Choroid plexus epithelial cell (primary cell): ENCODE measurements around the gene WDR6.

Experiments used
- DNase-seq: peaks from one replicate; pipeline ENCODE4 v3.0.0-alpha.2; 2010; ENCODE audit warnings: low read depth
- H3K4me3 ChIP-seq: 2 replicates; pipeline ENCODE4 v1.5.1; 2011; ENCODE audit warnings: low read depth, mild to moderate bottlenecking, control low read depth, low read length, moderate library complexity
- TF ChIP-seq, protein P1 (sequence below): conservative IDR thresholded peaks from 2 replicates; pipeline ENCODE4 v1.5.1; 2011; ENCODE audit warnings: low read depth, mild to moderate bottlenecking, control low read depth, inconsistent platforms, low read length, moderate library complexity

Gene WDR6

DNA sequence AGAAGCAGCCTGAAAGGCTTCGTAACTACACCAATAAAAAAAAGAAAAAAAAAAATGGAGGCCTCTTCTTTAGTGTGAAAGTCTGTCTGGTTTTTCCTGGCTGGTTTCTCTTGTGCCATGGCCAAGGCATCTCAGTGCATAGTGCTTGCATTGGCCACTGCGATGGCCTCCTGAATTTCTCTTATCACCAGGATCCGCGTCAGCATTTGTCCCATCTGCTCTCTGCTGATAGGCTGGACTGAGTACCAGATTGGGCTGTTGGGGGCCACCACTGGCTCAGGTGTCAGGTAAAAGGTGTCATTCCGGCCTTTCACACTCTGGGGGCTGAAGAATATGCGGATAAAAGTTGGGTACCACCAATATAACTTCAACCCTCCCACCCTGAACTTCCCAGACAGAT, 23.1 kb downstream of the WDR6 start:
- no peak overlapping the region for H3K4me3 ChIP-seq
- no peak for DNase-seq
- TF ChIP-seq, protein P1, sequence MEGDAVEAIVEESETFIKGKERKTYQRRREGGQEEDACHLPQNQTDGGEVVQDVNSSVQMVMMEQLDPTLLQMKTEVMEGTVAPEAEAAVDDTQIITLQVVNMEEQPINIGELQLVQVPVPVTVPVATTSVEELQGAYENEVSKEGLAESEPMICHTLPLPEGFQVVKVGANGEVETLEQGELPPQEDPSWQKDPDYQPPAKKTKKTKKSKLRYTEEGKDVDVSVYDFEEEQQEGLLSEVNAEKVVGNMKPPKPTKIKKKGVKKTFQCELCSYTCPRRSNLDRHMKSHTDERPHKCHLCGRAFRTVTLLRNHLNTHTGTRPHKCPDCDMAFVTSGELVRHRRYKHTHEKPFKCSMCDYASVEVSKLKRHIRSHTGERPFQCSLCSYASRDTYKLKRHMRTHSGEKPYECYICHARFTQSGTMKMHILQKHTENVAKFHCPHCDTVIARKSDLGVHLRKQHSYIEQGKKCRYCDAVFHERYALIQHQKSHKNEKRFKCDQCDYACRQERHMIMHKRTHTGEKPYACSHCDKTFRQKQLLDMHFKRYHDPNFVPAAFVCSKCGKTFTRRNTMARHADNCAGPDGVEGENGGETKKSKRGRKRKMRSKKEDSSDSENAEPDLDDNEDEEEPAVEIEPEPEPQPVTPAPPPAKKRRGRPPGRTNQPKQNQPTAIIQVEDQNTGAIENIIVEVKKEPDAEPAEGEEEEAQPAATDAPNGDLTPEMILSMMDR: no peak

DNA sequence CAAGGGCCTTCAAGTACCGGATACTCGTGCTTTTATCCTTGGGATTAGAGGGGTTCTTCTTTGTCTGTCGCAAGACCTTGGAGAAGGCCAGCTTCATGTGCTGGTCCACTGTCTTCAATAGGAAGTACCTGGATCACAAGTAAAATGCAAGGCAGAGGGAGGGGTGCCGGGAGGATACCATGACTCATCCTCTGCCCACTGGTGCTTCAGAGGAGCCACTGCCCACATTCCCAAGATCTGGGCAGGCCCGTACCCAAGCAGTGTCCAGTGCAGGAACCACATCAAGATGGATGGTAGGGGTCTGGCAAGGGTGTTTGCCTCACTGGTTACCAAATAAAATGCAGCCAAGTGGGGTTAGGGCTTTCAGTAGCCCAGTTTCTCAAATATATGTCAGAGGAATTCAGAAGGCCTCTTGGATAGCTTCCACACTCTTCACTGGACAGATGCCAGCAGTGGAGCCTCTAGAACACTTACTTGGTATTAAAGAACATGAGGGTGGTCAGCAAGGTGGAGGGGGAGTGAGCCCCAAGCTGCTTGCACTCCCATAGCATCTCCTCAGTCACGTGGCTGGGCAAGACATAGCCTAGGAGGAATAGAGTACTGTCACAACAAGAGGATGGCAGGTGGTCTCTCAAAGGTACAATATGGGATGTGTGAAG, 25.6 kb downstream of the WDR6 start:
- DNase-seq: peak; percentile 60
- H3K4me3 ChIP-seq: no peak overlapping the region
- TF ChIP-seq, protein P1: no peak

- no peak overlapping the region for H3K4me3 ChIP-seq
- DNase-seq: no peak
- TF ChIP-seq, protein P1: no peak
Measured at GRCh38 chr3:49034650-49035049, 27.5 kb downstream of the WDR6 start.

GRCh38 chr3:49035281-49035680, 28.1 kb downstream of the WDR6 start:
- DNase-seq: no peak
- TF ChIP-seq, protein P1: no peak
- H3K4me3 ChIP-seq: no peak overlapping the region

- TF ChIP-seq, protein P1: no peak
- no peak for DNase-seq
Measured at GRCh38 chr3:49053543-49053942, 46.4 kb downstream of the WDR6 start.

DNA sequence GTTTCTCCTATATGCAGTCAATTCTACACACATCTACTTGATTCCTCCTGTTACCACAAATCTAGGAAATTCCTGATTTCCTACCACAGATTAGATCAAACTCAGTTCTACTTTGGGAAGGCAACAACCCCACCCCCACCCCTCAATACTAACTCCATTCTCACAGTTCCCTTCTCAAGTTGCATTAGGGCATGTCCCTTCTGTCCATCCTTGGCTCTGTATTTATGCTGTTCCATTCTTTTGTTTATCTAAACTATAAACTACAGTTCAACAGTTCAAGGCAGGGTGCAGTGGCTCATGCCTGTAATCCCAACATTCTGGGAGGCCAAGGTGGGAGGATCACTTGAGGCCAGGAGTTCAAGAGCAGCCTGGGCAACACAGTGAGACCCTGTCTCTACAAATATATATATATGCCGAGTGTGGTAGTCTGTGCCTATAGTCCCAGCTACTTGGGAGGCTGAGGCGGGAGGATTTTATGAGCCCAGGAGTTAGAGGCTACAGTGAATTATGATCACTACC, 47.2 kb downstream of the WDR6 start:
- DNase-seq: no peak
- TF ChIP-seq, protein P1: no peak
- no peak overlapping the region for H3K4me3 ChIP-seq

More at GRCh38 chr3:49053543-49053942, 46.4 kb downstream of the WDR6 start:
- no peak overlapping the region for H3K4me3 ChIP-seq

DNA sequence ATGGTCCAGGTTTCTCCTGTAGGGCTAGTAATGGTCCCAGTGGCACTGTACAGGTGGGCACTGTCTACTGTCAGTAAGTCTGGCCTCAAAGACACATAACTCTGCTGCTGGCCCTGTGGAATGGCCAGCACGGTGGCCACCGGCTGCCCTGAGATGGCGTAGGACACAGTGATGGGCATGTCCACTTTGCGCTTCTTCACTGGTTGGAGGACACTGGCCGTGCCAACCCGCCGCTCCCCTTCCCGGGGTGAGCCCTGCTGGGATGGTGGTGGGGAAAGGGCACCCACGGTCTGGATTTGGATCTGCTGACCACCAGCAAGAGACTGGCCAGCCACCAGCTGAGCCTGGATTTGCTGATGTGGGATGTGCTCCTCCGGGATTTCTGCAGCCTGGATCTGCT, 50.1 kb downstream of the WDR6 start:
- no peak for DNase-seq
- H3K4me3 ChIP-seq: no peak overlapping the region
- TF ChIP-seq, protein P1: no peak
